ENCODE data around the gene PPID. TPM values are rescaled to one million over a fixed set of nuclear protein-coding genes. Genes with fewer than 3 reads are reported as not detected.

The PPID gene
- total RNA-seq, 1 donor from 2014 or later = 39.2 TPM

DNA sequence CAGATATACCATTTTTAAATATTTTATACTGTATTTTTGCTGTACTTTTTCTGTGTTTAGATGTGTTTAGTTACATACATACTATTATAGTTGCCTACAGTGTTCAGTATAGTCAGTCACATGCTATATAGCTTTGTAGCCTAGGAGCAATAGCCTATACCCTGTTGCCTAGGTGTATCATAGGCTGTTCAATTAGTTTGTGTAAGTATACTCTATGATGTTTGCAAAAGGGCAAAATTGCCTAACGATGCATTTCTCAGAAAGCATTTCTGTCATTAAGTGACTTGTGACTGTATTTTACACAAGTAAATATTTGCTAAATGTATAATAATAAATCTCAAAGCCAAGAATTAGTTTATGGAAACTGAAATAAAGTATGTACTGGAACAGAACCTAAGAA lies 41.6 kb downstream of the PPID start:
- H3K36me3 ChIP-seq = peaks cover 54% of the 10 kb centered on the region

DNA sequence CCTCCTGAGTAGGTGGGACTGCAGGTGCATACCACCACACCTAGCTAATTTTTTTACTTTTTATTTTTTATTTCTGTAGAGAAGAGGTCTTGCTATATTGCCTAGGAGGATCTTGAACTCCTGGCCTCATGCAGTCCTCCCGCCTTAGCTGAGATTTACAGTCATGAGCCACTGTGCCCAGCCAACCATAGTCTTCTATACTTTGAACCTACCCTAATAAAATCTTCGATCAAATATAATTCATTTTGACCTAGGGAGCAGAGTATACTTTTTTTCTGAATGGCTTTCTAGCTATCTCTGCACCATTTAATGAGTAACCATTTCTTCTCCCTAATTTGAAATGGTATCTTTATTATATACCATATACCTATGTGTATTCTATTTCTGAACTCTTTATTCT lies 44.4 kb downstream of the PPID start:
- H3K9me3 ChIP-seq (replicated peaks) = no peaks in the 10 kb centered on the region
- no peak overlapping the region for H3K27ac ChIP-seq (replicated peaks)
- H3K4me3 ChIP-seq = no peak overlapping the region
- H3K27me3 ChIP-seq (ENCODE audit: low read depth) = no peaks in the 10 kb centered on the region
- peaks cover 30% of the 10 kb centered on the region for H3K36me3 ChIP-seq
- no peak for DNase-seq
- H3K4me1 ChIP-seq = peaks cover 48% of the 10 kb centered on the region
- intact Hi-C loops (cut with micrococcal nuclease) = no loop called here
- TF ChIP-seq, protein P1, sequence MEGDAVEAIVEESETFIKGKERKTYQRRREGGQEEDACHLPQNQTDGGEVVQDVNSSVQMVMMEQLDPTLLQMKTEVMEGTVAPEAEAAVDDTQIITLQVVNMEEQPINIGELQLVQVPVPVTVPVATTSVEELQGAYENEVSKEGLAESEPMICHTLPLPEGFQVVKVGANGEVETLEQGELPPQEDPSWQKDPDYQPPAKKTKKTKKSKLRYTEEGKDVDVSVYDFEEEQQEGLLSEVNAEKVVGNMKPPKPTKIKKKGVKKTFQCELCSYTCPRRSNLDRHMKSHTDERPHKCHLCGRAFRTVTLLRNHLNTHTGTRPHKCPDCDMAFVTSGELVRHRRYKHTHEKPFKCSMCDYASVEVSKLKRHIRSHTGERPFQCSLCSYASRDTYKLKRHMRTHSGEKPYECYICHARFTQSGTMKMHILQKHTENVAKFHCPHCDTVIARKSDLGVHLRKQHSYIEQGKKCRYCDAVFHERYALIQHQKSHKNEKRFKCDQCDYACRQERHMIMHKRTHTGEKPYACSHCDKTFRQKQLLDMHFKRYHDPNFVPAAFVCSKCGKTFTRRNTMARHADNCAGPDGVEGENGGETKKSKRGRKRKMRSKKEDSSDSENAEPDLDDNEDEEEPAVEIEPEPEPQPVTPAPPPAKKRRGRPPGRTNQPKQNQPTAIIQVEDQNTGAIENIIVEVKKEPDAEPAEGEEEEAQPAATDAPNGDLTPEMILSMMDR (IDR thresholded peaks at IDR 0.05; ENCODE audit: borderline replicate concordance) = no peak

More for the DNA sequence above, 41.6 kb downstream of the PPID start:
- no peak overlapping the region for H3K27ac ChIP-seq (replicated peaks)
- DNase-seq = no peak
- H3K4me1 ChIP-seq = peaks cover 22% of the 10 kb centered on the region
- H3K9me3 ChIP-seq (replicated peaks) = no peaks in the 10 kb centered on the region
- H3K4me3 ChIP-seq = no peak overlapping the region
- intact Hi-C loops (cut with micrococcal nuclease) = no loop called here
- no peaks in the 10 kb centered on the region for H3K27me3 ChIP-seq (ENCODE audit: low read depth)
- TF ChIP-seq, protein P1 (IDR thresholded peaks at IDR 0.05; ENCODE audit: borderline replicate concordance) = no peak

DNA sequence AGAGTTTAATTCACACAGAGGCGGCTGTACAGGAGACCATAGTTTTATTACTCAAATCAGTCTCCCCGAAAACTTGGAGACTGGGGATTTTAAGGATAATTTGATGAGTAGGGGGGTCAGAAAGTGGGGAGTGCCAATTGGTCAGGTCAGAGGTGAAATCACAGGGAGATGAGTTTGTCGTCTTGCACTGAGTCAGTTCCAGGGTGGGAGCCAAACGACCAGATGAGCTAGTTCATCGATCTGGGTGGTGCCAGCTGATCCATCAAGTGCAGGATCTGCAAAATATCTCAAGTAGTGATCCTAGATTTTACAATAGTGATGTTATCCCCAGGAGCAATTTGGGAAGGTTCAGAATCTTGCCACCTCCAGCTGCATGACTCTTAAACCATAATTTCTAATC lies 47.1 kb downstream of the PPID start:
- intact Hi-C loops (cut with micrococcal nuclease) = no loop called here
- Histone ChIP-seq H3K27ac (replicated peaks) (no peak overlapping the region), H3K27me3 (ENCODE audit: low read depth) (no peaks in the 10 kb centered on the region)

DNA sequence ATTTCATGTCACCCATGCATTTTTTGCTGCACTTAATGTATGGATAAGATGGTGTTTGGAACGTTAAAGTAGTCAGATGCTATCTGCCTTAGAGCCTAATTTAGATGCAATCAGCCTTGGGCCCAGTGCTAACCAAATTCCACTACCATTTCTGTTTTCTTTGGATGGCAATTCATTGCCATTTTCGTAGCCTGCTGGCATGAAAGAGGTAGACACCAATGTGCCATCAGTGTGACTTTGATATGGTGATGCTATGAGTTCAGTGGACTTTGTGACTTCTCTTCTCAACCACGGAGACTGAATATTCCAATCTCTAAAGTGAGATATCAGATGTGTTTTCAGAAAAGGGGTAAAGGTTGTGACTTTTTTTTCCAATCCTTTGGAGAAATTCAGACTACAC lies 49.6 kb downstream of the PPID start:
- H3K4me1 ChIP-seq = peaks cover 77% of the 10 kb centered on the region
- no peaks in the 10 kb centered on the region for H3K9me3 ChIP-seq (replicated peaks)
- DNase-seq = no peak
- H3K4me3 ChIP-seq = peak overlapping the region; percentile 91
- TF ChIP-seq, protein P1 (IDR thresholded peaks at IDR 0.05; ENCODE audit: borderline replicate concordance) = no peak
- peak overlapping the region; percentile 99 for H3K27ac ChIP-seq (replicated peaks)
- intact Hi-C loops (cut with micrococcal nuclease) = no loop called here
- no peaks in the 10 kb centered on the region for H3K36me3 ChIP-seq
- H3K27me3 ChIP-seq (ENCODE audit: low read depth) = no peaks in the 10 kb centered on the region

More for the DNA sequence above, 47.1 kb downstream of the PPID start:
- Histone ChIP-seq H3K4me1 (peaks cover 60% of the 10 kb centered on the region), H3K4me3 (no peak overlapping the region), H3K9me3 (replicated peaks) (no peaks in the 10 kb centered on the region), H3K36me3 (peaks cover 7% of the 10 kb centered on the region)
- TF ChIP-seq, protein P1 (IDR thresholded peaks at IDR 0.05; ENCODE audit: borderline replicate concordance) = no peak
- no peak for DNase-seq

DNA sequence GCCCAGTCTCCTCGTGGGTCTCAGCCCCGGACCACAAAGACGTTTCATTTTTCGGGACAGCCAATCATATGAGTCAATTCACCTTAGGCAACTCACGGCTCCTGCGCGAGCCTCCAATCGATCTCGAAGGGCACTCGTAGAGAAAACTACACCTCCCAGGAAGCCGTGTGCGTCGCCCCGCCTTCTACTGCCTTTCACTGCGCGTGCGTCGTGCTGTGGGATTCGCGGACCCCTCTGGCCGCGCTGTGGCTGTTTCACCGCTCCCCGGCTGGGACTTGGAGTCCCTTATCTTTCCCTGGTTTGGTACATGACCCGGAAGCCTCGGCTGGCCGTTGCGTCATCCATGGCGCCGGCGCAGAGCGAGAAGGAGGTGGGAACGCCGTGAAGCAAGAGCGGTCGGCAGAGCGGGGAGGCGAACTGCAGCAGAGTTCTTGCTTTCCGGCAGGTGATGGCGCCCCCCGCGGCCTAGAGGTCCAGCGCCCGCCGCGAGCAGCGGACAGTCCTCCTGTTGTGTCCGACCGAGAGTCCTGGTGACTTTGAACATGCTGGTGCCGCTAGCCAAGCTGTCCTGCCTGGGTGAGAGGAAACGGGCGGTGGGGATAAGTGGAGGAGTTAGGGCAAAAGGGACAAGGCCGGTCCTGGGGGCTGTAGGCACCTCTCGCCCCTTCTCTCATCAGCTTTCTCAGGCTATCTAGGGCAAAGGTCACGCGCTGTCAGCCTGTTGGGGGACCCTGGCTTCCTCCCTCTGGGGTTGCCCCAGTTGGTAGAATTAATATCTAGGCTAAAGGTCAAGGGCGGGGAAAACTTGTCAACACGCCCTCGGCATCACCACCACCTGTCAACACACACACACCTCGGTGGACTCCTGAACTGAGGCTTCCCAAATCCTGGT lies 51.0 kb downstream of the PPID start, which contains the start of gene ETFDH:
Gene ETFDH (plus strand): TSS at position 382 of the 892 bp plus-strand sequence. CDS start 161 bp downstream, at position 543.
- no peaks in the 10 kb centered on the region for H3K9me3 ChIP-seq (replicated peaks)
- H3K27ac ChIP-seq (replicated peaks) = peak within 1 kb of the TSS; percentile 99
- H3K36me3 ChIP-seq = no peaks in the 10 kb centered on the region
- no peaks in the 10 kb centered on the region for H3K27me3 ChIP-seq (ENCODE audit: low read depth)
- intact Hi-C loops (cut with micrococcal nuclease) = no loop called here
- H3K4me3 ChIP-seq = peak within 1 kb of the TSS; percentile 91
- peaks cover 65% of the 10 kb centered on the region for H3K4me1 ChIP-seq
- DNase-seq = peak; percentile 99
- TF ChIP-seq, protein P1 (IDR thresholded peaks at IDR 0.05; ENCODE audit: borderline replicate concordance) = peak; percentile 75

Measured in left ventricle myocardium inferior (tissue), 1 donor.